Measurements from ENCODE around the gene STRBP.

The STRBP gene

GRCh38 chr9:123073441-123073840 is 194.9 kb downstream of the STRBP start:
- Histone ChIP-seq H3K4me3 (ENCODE audit: low read length) (no peak overlapping the region), H3K4me1 (ENCODE audit: control insufficient read depth, low read length) (peaks cover 22% of the 10 kb centered on the region), H3F3A (ENCODE audit: control insufficient read depth, insufficient read depth) (peaks cover 11% of the 10 kb centered on the region; the same call in 1 of the 2 replicates), H3K79me2 (ENCODE audit: control insufficient read depth, low read length) (no peaks in the 10 kb centered on the region), H3K9me2 (replicated peaks; ENCODE audit: control insufficient read depth, low read length) (no peaks in the 10 kb centered on the region), H3K9me3 (ENCODE audit: control insufficient read depth, insufficient read depth, low read length) (no peaks in the 10 kb centered on the region), H3K27me3 (ENCODE audit: control insufficient read depth, low read length) (no peaks in the 10 kb centered on the region), H3K4me2 (ENCODE audit: low read length) (no peak overlapping the region), H4K20me1 (ENCODE audit: control insufficient read depth, insufficient read depth, low read depth, low read length) (no peaks in the 10 kb centered on the region), H3K36me3 (ENCODE audit: control insufficient read depth, low read length) (peaks cover 50% of the 10 kb centered on the region), H3K27ac (ENCODE audit: low read depth, low read length) (no peak overlapping the region)
- TF ChIP-seq, protein P1, sequence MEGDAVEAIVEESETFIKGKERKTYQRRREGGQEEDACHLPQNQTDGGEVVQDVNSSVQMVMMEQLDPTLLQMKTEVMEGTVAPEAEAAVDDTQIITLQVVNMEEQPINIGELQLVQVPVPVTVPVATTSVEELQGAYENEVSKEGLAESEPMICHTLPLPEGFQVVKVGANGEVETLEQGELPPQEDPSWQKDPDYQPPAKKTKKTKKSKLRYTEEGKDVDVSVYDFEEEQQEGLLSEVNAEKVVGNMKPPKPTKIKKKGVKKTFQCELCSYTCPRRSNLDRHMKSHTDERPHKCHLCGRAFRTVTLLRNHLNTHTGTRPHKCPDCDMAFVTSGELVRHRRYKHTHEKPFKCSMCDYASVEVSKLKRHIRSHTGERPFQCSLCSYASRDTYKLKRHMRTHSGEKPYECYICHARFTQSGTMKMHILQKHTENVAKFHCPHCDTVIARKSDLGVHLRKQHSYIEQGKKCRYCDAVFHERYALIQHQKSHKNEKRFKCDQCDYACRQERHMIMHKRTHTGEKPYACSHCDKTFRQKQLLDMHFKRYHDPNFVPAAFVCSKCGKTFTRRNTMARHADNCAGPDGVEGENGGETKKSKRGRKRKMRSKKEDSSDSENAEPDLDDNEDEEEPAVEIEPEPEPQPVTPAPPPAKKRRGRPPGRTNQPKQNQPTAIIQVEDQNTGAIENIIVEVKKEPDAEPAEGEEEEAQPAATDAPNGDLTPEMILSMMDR (IDR thresholded peaks at IDR 0.05; ENCODE audit: low read depth, low read length, poor library complexity, severe bottlenecking) = no peak
- TF ChIP-seq EZH2phosphoT487 (IDR thresholded peaks at IDR 0.05; ENCODE audit: borderline replicate concordance, low read length) = no peak

DNA sequence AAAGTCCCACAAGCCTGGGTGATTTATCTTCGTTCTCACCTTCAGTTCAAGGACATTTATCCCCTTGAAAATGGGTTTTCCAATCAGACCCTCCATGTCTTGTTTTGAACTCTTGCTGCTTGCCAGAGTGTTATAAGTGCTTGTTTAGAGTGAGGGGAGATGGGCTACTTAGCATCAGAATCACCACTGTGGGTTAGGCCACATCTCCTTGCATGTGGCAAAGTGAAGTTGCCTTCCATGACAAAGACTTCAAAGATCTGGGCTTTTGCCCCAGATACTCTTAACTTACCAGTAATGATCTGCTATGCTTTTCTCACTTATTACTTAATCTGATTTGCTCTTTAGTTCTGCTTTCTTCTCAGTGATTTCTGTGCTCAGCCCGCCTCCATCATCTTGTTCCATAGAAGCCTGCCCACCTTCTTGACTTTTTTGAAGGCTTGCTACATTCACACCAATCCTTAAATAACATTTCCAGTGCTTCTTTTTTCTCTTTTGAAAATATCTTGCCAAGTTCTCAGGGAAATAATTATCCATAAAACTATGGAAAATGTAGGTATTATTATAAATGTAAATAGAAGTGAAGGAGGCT is 195.9 kb downstream of the STRBP start:
- H3K36me3 ChIP-seq (ENCODE audit: control insufficient read depth, low read length) = peaks cover 51% of the 10 kb centered on the region
- H3K9me2 ChIP-seq (replicated peaks; ENCODE audit: control insufficient read depth, low read length) = no peaks in the 10 kb centered on the region
- H3F3A ChIP-seq (ENCODE audit: control insufficient read depth, insufficient read depth) = peaks cover 11% of the 10 kb centered on the region; the same call in 1 of the 2 replicates
- no peak overlapping the region for H3K4me2 ChIP-seq (ENCODE audit: low read length)
- no peaks in the 10 kb centered on the region for H3K9me3 ChIP-seq (ENCODE audit: control insufficient read depth, insufficient read depth, low read length)
- H4K20me1 ChIP-seq (ENCODE audit: control insufficient read depth, insufficient read depth, low read depth, low read length) = no peaks in the 10 kb centered on the region
- H3K27me3 ChIP-seq (ENCODE audit: control insufficient read depth, low read length) = no peaks in the 10 kb centered on the region
- TF ChIP-seq, protein P1 (IDR thresholded peaks at IDR 0.05; ENCODE audit: low read depth, low read length, poor library complexity, severe bottlenecking) = no peak
- TF ChIP-seq EZH2phosphoT487 (IDR thresholded peaks at IDR 0.05; ENCODE audit: borderline replicate concordance, low read length) = no peak
- peaks cover 22% of the 10 kb centered on the region for H3K4me1 ChIP-seq (ENCODE audit: control insufficient read depth, low read length)
- H3K4me3 ChIP-seq (ENCODE audit: low read length) = no peak overlapping the region
- no peaks in the 10 kb centered on the region for H3K79me2 ChIP-seq (ENCODE audit: control insufficient read depth, low read length)
- no peak overlapping the region for H3K27ac ChIP-seq (ENCODE audit: low read depth, low read length)

Measured in DOHH2 (cell line).